Bronchial epithelial cell (primary cell): ENCODE measurements around the gene ZNF367. TPM values are rescaled to one million over a fixed set of nuclear protein-coding genes. Genes with fewer than 3 reads are reported as not detected.
"Not testable (repeated sequence)": the region's sequence is repeated elsewhere in the genome, so short reads cannot be mapped to it uniquely, and the experiment has no call there.

Source experiments
- DNase-seq: peaks from one replicate; pipeline ENCODE4 v3.0.0-alpha.2; 2010; ENCODE audit warnings: low read depth
- FAIRE-seq: peaks from 2 replicates; lab custom pipeline; 2011; peaks lifted over from hg19 to GRCh38; lab: Jason Lieb, UNC
- H3K27me3 ChIP-seq: 2 replicates; pipeline ENCODE4 v1.5.1; 2011; ENCODE audit warnings: low read length; ENCODE audit not compliant: control insufficient read depth, insufficient read depth
- H3K36me3 ChIP-seq: 2 replicates; pipeline ENCODE4 v1.5.1; 2011; ENCODE audit warnings: low read length; ENCODE audit not compliant: control insufficient read depth, insufficient read depth
- H3K4me3 ChIP-seq: 2 replicates; pipeline ENCODE4 v1.5.1; 2011; ENCODE audit warnings: mild to moderate bottlenecking, low read depth, low read length, control low read depth
- total RNA-seq: library from RNA; depleted of rRNA; stranded (reverse); fragments of >200 nt; gene quantifications from 2 replicates; pipeline ENCODE4 v1.2.1, GENCODE V29; 2014
- TF ChIP-seq, protein P1 (sequence below): IDR thresholded peaks from 2 replicates; pipeline ENCODE4 v1.5.1; 2011; ENCODE audit warnings: mild to moderate bottlenecking, moderate library complexity, low read length, control low read depth, inconsistent platforms; ENCODE audit not compliant: insufficient read depth, severe bottlenecking

Gene ZNF367
- total RNA-seq, 1 donor from 2014 or later: 0.26 TPM

GRCh38 chr9:96376891-96377874 is 41.0 kb downstream of the ZNF367 start:
- FAIRE-seq (no peak), DNase-seq (peak; percentile 13)
- no peaks in the 10 kb centered on the region for H3K27me3 ChIP-seq
- TF ChIP-seq, protein P1, sequence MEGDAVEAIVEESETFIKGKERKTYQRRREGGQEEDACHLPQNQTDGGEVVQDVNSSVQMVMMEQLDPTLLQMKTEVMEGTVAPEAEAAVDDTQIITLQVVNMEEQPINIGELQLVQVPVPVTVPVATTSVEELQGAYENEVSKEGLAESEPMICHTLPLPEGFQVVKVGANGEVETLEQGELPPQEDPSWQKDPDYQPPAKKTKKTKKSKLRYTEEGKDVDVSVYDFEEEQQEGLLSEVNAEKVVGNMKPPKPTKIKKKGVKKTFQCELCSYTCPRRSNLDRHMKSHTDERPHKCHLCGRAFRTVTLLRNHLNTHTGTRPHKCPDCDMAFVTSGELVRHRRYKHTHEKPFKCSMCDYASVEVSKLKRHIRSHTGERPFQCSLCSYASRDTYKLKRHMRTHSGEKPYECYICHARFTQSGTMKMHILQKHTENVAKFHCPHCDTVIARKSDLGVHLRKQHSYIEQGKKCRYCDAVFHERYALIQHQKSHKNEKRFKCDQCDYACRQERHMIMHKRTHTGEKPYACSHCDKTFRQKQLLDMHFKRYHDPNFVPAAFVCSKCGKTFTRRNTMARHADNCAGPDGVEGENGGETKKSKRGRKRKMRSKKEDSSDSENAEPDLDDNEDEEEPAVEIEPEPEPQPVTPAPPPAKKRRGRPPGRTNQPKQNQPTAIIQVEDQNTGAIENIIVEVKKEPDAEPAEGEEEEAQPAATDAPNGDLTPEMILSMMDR: no peak
- no peaks in the 10 kb centered on the region for H3K36me3 ChIP-seq
- no peak overlapping the region for H3K4me3 ChIP-seq

DNA sequence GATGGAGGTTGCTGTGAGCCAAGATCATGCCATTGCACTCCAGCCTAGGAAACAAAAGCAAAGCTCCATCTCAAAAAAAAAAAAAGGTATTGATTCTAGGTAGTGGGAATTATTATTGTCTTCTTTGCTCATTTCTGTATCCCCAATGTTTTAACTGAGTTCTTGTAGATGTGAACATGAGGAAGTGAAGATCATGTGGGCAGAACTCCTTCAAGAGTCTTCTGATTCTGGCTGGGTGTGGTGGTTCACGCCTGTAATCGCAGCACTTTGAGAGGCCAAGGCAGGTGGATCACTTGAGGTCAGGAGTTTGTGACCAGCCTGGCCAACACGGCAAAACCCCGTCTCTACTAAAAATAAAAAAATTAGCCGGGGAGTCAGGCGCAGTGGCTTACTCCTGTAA is 42.7 kb downstream of the ZNF367 start:
- H3K4me3 ChIP-seq, FAIRE-seq, H3K27me3 ChIP-seq, H3K36me3 ChIP-seq, DNase-seq: not testable (repeated sequence)

GRCh38 chr9:96367943-96368342 is 50.2 kb downstream of the ZNF367 start:
- FAIRE-seq (no peak), DNase-seq (no peak)
- no peaks in the 10 kb centered on the region for H3K27me3 ChIP-seq
- H3K36me3 ChIP-seq: peaks cover 4% of the 10 kb centered on the region
- TF ChIP-seq, protein P1: no peak
- no peak overlapping the region for H3K4me3 ChIP-seq

- TF ChIP-seq, protein P1: no peak
- no peak for FAIRE-seq
- no peak for DNase-seq
- Histone ChIP-seq H3K36me3 (peaks cover 6% of the 10 kb centered on the region), H3K27me3 (no peaks in the 10 kb centered on the region), H3K4me3 (no peak overlapping the region)
These were observed 54.8 kb downstream of the ZNF367 start for GRCh38 chr9:96363175-96363967.

GRCh38 chr9:96362119-96362518 is 56.1 kb downstream of the ZNF367 start:
- DNase-seq, H3K4me3 ChIP-seq, H3K27me3 ChIP-seq, FAIRE-seq, H3K36me3 ChIP-seq: not testable (repeated sequence)

GRCh38 chr9:96361668-96362067 is 56.5 kb downstream of the ZNF367 start:
- Histone ChIP-seq H3K36me3 (peaks cover 6% of the 10 kb centered on the region), H3K4me3 (no peak overlapping the region), H3K27me3 (no peaks in the 10 kb centered on the region)
- FAIRE-seq: no peak
- DNase-seq: no peak
- TF ChIP-seq, protein P1: no peak
